HepG2 (cell line): ENCODE measurements around the gene MYO10. TPM values are rescaled to one million over a fixed set of nuclear protein-coding genes. Genes with fewer than 3 reads are reported as not detected.

Experiments
- CCAR2 ChIP-seq: fragments of 200-400 bp; formaldehyde crosslinking; optimal IDR thresholded peaks from 2 replicates; pipeline ENCODE3; 2018; ENCODE audit warnings: low read depth, mild to moderate bottlenecking, low read length, moderate library complexity
- IKZF1 ChIP-seq: fragments of 450-650 bp; IDR thresholded peaks from 2 replicates; pipeline ENCODE4 v1.7.1; 2016
- ISX ChIP-seq: sonication (generic); formaldehyde crosslinking; conservative IDR thresholded peaks from 2 replicates; pipeline ENCODE4 v1.5.0; 2020; ENCODE audit warnings: missing genetic modification reagents
- LBX2 ChIP-seq: sonication (generic); formaldehyde crosslinking; IDR thresholded peaks from 2 replicates; pipeline ENCODE4 v1.5.0; 2020; ENCODE audit warnings: missing genetic modification reagents, mild to moderate bottlenecking, borderline replicate concordance
- NFYB ChIP-seq: sonication (generic); formaldehyde crosslinking; IDR thresholded peaks from 2 replicates; pipeline ENCODE4 v1.4.0; 2020; ENCODE audit warnings: missing genetic modification reagents
- POLR2AphosphoS5 ChIP-seq: IDR thresholded peaks from 2 replicates; pipeline ENCODE4 v1.6.1; 2012; ENCODE audit warnings: low read depth, low read length
- PTBP1 ChIP-seq: fragments of 200-400 bp; formaldehyde crosslinking; IDR thresholded peaks from 2 replicates; pipeline ENCODE4 v1.6.1; 2018; ENCODE audit warnings: low read length, low read depth; ENCODE audit not compliant: poor library complexity, severe bottlenecking
- RBM39 ChIP-seq: fragments of 200-400 bp; formaldehyde crosslinking; IDR thresholded peaks from one replicate; pipeline ENCODE4 v1.6.1; 2018; ENCODE audit warnings: antibody characterized with exemption, mild to moderate bottlenecking, low read depth, low read length; ENCODE audit not compliant: poor library complexity, severe bottlenecking
- REPIN1 ChIP-seq: sonication (generic); formaldehyde crosslinking; IDR thresholded peaks from 2 replicates; pipeline ENCODE4 v1.8.0; 2022; ENCODE audit warnings: missing genetic modification reagents, low read depth, mild to moderate bottlenecking, borderline replicate concordance
- SKIL ChIP-seq: sonication (generic); formaldehyde crosslinking; IDR thresholded peaks from 2 replicates; pipeline ENCODE4 v1.8.0; 2022; ENCODE audit warnings: missing genetic modification reagents, mild to moderate bottlenecking, moderate library complexity, borderline replicate concordance
- TGIF2 ChIP-seq: IDR thresholded peaks from 2 replicates; pipeline ENCODE4 v1.6.1; 2016; ENCODE audit warnings: control low read depth, missing compliant biosample characterization
- ZBTB2 ChIP-seq: sonication (generic); formaldehyde crosslinking; IDR thresholded peaks from 2 replicates; pipeline ENCODE4 v1.8.0; 2022; ENCODE audit warnings: low read depth, missing genetic modification reagents
- ZBTB7B ChIP-seq: sonication (generic); formaldehyde crosslinking; IDR thresholded peaks from 2 replicates; pipeline ENCODE4 v1.4.0; 2020; ENCODE audit warnings: missing genetic modification reagents
- ZC3H4 ChIP-seq: sonication (generic); formaldehyde crosslinking; IDR thresholded peaks from 2 replicates; pipeline ENCODE4 v1.4.0; 2020; ENCODE audit warnings: missing genetic modification reagents, borderline replicate concordance
- ZEB1 ChIP-seq: IDR thresholded peaks from 2 replicates; pipeline ENCODE4 v1.6.1; 2012; ENCODE audit warnings: mild to moderate bottlenecking, low read depth, inconsistent platforms; ENCODE audit not compliant: insufficient replicate concordance
- ZFP41 ChIP-seq: sonication (generic); formaldehyde crosslinking; IDR thresholded peaks from 2 replicates; pipeline ENCODE4 v1.4.0; 2020; ENCODE audit warnings: mild to moderate bottlenecking, missing genetic modification reagents, borderline replicate concordance
- ZMYM3 ChIP-seq: sonication (generic); formaldehyde crosslinking; IDR thresholded peaks from 2 replicates; pipeline ENCODE4 v1.5.1; 2020; ENCODE audit warnings: mild to moderate bottlenecking, missing genetic modification reagents
- ZNF18 ChIP-seq: sonication (generic); formaldehyde crosslinking; IDR thresholded peaks from 2 replicates; pipeline ENCODE4 v1.8.0; 2022; ENCODE audit warnings: mild to moderate bottlenecking, missing genetic modification reagents; ENCODE audit not compliant: insufficient replicate concordance
- ZNF207 ChIP-seq: fragments of 450-650 bp; IDR thresholded peaks from 2 replicates; pipeline ENCODE4 v1.6.1; 2016; ENCODE audit warnings: antibody characterized with exemption, borderline replicate concordance
- ZNF274 ChIP-seq: sonication (generic); formaldehyde crosslinking; IDR thresholded peaks from 2 replicates; pipeline ENCODE4 v1.5.1; 2020; ENCODE audit warnings: mild to moderate bottlenecking, missing genetic modification reagents
- ZNF335 ChIP-seq: sonication (generic); formaldehyde crosslinking; IDR thresholded peaks from 2 replicates; pipeline ENCODE4 v1.4.0; 2020; ENCODE audit warnings: missing genetic modification reagents
- ZNF432 ChIP-seq: sonication (generic); formaldehyde crosslinking; IDR thresholded peaks from 2 replicates; pipeline ENCODE4 v1.5.0; 2020; ENCODE audit warnings: missing genetic modification reagents, mild to moderate bottlenecking, borderline replicate concordance
- ZNF441 ChIP-seq: sonication (generic); formaldehyde crosslinking; IDR thresholded peaks from 2 replicates; pipeline ENCODE4 v1.7.0; 2021; ENCODE audit warnings: missing genetic modification reagents, borderline replicate concordance
- ZNF552 ChIP-seq: sonication (generic); formaldehyde crosslinking; IDR thresholded peaks from 2 replicates; pipeline ENCODE4 v1.9.0; 2022; ENCODE audit warnings: missing genetic modification reagents, mild to moderate bottlenecking, borderline replicate concordance
- ZNF564 ChIP-seq: sonication (generic); formaldehyde crosslinking; IDR thresholded peaks from 2 replicates; pipeline ENCODE4 v1.8.1; 2023; ENCODE audit warnings: mild to moderate bottlenecking, missing genetic modification reagents
- polyA plus RNA-seq, 8 experiments: library from polyadenylated mRNA; depleted of rRNA in 3 of 8; stranded (reverse) in 7 of 8; unstranded in 1 of 8; fragments of >200 nt; fragmentation: Illumina TruSeq in 4 of 8; extraction: Trizol in 4 of 8; gene quantifications; 2 replicates each; pipeline versions ENCODE4 v1.2.1 to v1.2.3, GENCODE V29; 2011 to 2016; ENCODE audit warnings: low read depth in 4 of 8, missing spikeins in 1 of 8, mixed read lengths in 1 of 8; ENCODE audit not compliant: insufficient read depth in 1 of 8
- total RNA-seq, 5 experiments: library from RNA; depleted of rRNA; stranded (reverse); fragments of >200 nt; fragmentation: Illumina TruSeq; extraction: Trizol; gene quantifications; 2 replicates each; pipeline ENCODE4 v1.2.3, GENCODE V29; 2016; ENCODE audit warnings: low read depth in 1 of 5

Gene MYO10
- total and polyA plus RNA-seq, 2 of the 13 experiments (the other 11 are each of a cell fraction or from before 2014, with no cell fraction given), result 4.5 to 14.0 TPM

- TF ChIP-seq SKIL (CRISPR knock-in tag), result no peak
- no peak for TF ChIP-seq ZFP41 (CRISPR knock-in tag)
- TF ChIP-seq ZNF432 (CRISPR knock-in tag), result no peak
- TF ChIP-seq ISX (CRISPR knock-in tag), result no peak
- no peak for TF ChIP-seq ZNF335 (CRISPR knock-in tag)
- TF ChIP-seq REPIN1, result no peak; the same call in 1 of the 2 replicates
- no peak for TF ChIP-seq ZBTB2 (CRISPR knock-in tag)
- TF ChIP-seq ZNF441 (CRISPR knock-in tag), result no peak
- TF ChIP-seq ZMYM3 (CRISPR knock-in tag), result no peak
- TF ChIP-seq CCAR2, result no peak
- TF ChIP-seq ZEB1, result no peak
- peak; percentile 27; the same call in 1 of the 2 replicates for TF ChIP-seq ZBTB7B (CRISPR knock-in tag)
- no peak for TF ChIP-seq ZNF18
- no peak for TF ChIP-seq LBX2
- TF ChIP-seq TGIF2, result no peak; the same call in 1 of the 2 replicates
- TF ChIP-seq ZC3H4, result no peak
- no peak for TF ChIP-seq ZNF207
- TF ChIP-seq IKZF1, result no peak
- TF ChIP-seq ZNF564 (CRISPR knock-in tag), result no peak
- TF ChIP-seq NFYB (CRISPR knock-in tag), result no peak
- TF ChIP-seq POLR2AphosphoS5, result no peak
- no peak for TF ChIP-seq PTBP1
- no peak for TF ChIP-seq ZNF552 (CRISPR knock-in tag)
- no peak for TF ChIP-seq RBM39
- no peak for TF ChIP-seq ZNF274
Observed at GRCh38 chr5:16721151-16722096, 214.7 kb downstream of the MYO10 start (continued).
